NCI-H774 (cell line): Measurements from ENCODE around the gene ADGRA1.
"Not testable (repeated sequence)": the region's sequence is repeated elsewhere in the genome, so short reads cannot be mapped to it uniquely, and the experiment has no call there.

Experiments
- DNase-seq: peaks from one replicate; lab custom pipeline; 2025; lab: John Stamatoyannopoulos, UW

ADGRA1 gene

GRCh38 chr10:133162178-133162909 lies 74.6 kb downstream of the ADGRA1 start:
- DNase-seq, result no peak

- no peak for DNase-seq
Observed at GRCh38 chr10:133162910-133163856, 75.5 kb downstream of the ADGRA1 start.

- no peak for DNase-seq
Observed at GRCh38 chr10:133163889-133164815, 76.4 kb downstream of the ADGRA1 start.

GRCh38 chr10:133164816-133165555 lies 77.3 kb downstream of the ADGRA1 start:
- no peak for DNase-seq

- DNase-seq, result no peak
Observed at GRCh38 chr10:133165556-133166503, 78.1 kb downstream of the ADGRA1 start.

DNA sequence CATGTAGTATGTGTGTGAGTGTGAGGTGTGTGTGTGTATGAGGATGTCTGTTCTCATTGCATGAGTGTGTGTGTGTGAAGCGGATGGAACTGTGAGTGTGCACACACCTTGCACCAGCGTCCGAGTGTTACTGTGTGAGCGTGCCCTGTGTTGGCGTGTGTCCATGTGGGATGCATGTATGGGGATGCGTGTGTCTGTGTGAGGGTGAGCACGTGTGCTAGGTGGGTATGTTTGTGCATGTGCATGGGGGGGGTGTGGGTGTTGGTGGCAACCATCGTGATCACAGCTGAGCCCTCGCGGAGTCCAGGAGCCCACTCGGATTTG lies 78.7 kb downstream of the ADGRA1 start:
- no peak for DNase-seq

- no peak for DNase-seq
Observed at GRCh38 chr10:133166828-133167692, 79.3 kb downstream of the ADGRA1 start.

GRCh38 chr10:133167693-133168616 lies 80.2 kb downstream of the ADGRA1 start:
- no peak for DNase-seq

DNA sequence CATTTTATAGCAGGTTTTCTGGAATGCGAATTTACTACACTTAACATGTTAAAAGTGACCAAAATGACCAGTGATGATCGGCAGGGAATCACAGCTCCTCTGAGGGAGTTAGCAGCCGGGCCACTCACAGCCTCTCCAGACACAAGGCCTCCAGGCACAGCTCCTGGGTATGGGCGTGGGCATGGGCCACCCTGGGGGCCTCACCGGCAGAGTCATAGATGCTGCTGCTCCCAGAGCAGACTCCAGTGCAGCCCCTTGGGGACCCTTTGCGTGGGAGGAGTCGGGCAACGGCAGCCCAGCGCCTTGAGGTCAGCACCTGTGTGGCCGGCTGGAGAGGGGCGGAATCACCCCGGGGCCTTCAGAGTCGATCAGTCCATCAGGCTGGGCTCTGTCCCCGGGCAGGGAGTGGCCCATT lies 80.9 kb downstream of the ADGRA1 start:
- no peak for DNase-seq

DNA sequence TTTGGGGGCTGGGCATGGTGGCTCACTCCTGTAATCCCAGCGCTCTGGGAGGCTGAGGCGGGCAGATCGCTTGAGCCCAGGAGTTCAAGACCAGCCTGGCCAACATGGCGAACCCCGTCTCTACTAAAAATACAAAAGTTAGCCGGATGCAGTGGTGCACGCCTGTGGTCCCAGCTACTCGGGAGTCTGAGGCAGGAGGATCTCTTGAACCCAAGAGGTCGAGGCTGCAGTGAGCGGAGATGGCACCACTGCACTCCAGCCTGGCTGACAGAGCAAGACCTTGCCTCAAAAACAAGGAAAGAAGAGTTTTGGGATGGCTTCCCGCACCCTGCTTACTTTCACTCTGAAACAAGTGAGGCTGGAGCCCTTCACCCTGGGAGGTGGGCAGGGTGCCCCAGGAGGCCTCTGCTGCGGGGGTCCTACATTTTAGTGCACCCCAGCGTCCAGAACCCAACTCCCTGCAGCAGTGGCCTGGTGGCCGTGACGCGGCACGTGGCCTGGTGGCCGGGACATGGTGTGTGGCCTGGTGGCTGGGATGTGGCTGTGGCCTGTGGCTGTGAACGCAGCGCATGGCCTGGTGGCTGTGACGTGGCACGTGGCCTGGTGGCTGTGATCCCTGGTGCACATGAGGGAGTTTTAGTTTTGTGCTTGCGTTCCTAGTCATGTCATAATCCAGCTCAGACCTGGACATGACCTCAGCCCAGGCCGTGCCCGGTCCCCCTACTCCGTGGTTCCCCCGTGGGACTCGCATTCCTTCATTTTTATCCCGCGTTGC lies 81.6 kb downstream of the ADGRA1 start:
- no peak for DNase-seq

GRCh38 chr10:133170092-133170491 lies 82.4 kb downstream of the ADGRA1 start:
- no peak for DNase-seq

DNA sequence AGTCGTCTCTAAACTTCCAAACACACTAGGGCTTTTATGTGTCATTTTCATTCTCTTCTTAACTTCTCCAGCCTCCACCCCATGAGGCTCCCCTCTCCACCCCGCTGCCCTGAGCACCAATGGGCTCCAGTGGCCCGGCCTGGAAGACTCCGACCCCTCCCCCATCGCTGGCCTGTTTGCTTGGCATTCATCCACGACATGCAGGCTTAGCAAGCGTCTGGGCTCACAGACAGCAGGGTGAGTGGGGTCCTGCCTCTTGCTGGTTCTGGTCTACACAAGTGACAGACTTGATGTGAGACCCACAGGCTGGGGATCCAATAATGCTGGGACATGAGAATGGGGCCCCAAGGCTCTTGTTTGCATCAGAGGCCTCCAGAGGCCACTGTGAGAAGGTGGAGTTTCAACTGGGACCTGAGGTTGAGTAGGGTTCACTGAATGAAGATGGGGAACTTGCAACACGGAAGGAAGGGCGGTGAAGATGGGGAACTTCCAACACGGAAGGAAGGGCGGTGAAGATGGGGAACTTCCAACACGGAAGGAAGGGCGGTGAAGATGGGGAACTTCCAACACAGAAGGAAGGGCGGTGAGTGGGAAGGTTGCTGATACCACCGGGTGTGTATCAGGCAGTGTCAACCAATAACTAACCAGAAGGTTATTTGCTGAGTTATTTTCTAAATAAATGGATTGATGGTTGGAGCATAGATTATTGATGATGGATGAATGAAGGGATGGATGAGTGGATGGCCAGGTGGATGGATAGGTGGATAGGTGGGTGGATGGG lies 86.3 kb downstream of the ADGRA1 start:
- no peak for DNase-seq

GRCh38 chr10:133174689-133175263 lies 87.1 kb downstream of the ADGRA1 start:
- DNase-seq, result no peak

DNA sequence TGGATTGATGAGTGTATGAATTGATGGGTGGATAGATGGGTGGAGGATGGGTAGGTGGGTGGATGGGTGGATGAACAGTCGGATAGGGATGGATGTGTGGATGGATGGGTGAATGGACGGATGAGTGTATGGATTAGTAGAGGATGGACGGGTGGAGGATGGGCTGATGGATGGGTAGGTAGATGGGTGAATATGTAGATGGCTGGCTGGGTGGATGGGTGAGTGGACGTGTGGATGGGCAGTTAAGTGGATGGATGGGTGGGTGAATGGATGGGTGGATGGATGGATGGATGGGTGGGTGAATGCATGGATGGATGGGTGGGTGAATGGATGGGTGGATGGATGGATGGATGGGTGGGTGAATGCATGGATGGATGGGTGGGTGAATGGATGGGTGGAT lies 87.9 kb downstream of the ADGRA1 start:
- DNase-seq, result not testable (repeated sequence)

- DNase-seq, result no peak
Observed at GRCh38 chr10:133176546-133176945, 88.8 kb downstream of the ADGRA1 start.
